ENCODE data around the gene ACACB. TPM values are rescaled to one million over a fixed set of nuclear protein-coding genes. Genes with fewer than 3 reads are reported as not detected.

The ACACB gene
- total and polyA plus RNA-seq, 2 donors from 2014 or later: 13.8 to 56.8 TPM

DNA sequence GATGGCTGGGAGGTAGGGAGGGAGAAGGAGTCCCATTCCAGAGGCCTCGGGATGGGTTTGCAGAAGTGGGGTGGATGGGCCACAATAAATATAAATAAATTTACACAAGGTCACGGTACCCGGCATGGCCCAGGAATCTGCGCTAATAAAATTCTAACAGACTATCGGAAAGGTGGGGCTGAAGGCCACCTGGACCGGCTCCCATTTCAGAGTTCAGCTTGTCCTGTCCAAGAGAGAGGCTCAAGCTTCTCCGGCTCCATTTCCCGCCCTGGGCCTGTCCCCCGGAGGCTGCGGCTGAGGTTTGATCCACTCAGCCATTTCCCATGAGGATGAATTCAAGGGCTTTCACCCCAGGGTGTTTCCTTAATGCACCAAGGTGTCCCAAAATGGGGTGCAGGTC, 162.5 kb downstream of the ACACB start:
- H3K27me3 ChIP-seq (ENCODE audit: control insufficient read depth, insufficient read depth, low read length): no peaks in the 10 kb centered on the region
- H3K27ac ChIP-seq (ENCODE audit: low read depth in 2 of 2, low read length in 2 of 2): no peak overlapping the region
- intact Hi-C loops (cut with DNase I): no loop called here
- TF ChIP-seq, protein P1, sequence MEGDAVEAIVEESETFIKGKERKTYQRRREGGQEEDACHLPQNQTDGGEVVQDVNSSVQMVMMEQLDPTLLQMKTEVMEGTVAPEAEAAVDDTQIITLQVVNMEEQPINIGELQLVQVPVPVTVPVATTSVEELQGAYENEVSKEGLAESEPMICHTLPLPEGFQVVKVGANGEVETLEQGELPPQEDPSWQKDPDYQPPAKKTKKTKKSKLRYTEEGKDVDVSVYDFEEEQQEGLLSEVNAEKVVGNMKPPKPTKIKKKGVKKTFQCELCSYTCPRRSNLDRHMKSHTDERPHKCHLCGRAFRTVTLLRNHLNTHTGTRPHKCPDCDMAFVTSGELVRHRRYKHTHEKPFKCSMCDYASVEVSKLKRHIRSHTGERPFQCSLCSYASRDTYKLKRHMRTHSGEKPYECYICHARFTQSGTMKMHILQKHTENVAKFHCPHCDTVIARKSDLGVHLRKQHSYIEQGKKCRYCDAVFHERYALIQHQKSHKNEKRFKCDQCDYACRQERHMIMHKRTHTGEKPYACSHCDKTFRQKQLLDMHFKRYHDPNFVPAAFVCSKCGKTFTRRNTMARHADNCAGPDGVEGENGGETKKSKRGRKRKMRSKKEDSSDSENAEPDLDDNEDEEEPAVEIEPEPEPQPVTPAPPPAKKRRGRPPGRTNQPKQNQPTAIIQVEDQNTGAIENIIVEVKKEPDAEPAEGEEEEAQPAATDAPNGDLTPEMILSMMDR (IDR thresholded peaks at IDR 0.05; ENCODE audit: borderline replicate concordance, extremely low read depth, insufficient read depth): no peak
- DNase-seq (no peak), FAIRE-seq (no peak)
- H3K4me3 ChIP-seq (ENCODE audit: low read length in 3 of 3): no peak overlapping the region
- H3K36me3 ChIP-seq (ENCODE audit: control insufficient read depth in 2 of 3, insufficient read depth in 3 of 3, low read length in 3 of 3): no peaks in the 10 kb centered on the region
- no peak overlapping the region for H3K9ac ChIP-seq (ENCODE audit: low read length in 3 of 3)
- peaks cover 0 to 7% (median 0%) of the 10 kb centered on the region in 3 donors for H3K4me1 ChIP-seq (ENCODE audit: control insufficient read depth in 2 of 3, insufficient read depth in 2 of 3, low read depth in 1 of 3, low read length in 3 of 3)
- no peaks in the 10 kb centered on the region for H3K9me3 ChIP-seq (ENCODE audit: control insufficient read depth in 2 of 3, insufficient read depth in 1 of 3, low read length in 3 of 3)

DNA sequence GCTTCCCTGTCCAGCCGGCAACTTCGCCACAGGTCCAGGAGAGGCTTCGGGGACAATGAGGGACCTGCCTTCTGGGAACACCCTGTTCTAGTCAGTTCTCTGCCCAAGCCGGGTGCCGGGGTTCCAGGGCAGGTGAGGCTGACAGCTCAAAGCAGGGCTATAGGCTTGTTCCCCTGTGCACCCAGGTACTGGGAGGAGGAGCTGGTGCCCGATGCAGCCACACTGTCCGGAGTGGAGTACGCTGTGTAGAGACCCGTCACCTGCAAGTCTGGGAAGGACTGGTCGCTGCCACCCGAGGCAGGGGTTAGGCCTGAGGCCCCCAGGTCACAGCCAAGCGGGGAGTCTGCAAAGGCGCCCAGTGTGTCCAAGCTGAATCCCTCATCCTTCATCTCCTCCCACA, 163.1 kb downstream of the ACACB start:
- H3K4me3 ChIP-seq (ENCODE audit: low read length in 3 of 3): no peak overlapping the region
- no peaks in the 10 kb centered on the region for H3K36me3 ChIP-seq (ENCODE audit: control insufficient read depth in 2 of 3, insufficient read depth in 3 of 3, low read length in 3 of 3)
- H3K27ac ChIP-seq (ENCODE audit: low read depth in 2 of 2, low read length in 2 of 2): no peak overlapping the region
- no peak overlapping the region for H3K9ac ChIP-seq (ENCODE audit: low read length in 3 of 3)
- intact Hi-C loops (cut with DNase I): no loop called here
- TF ChIP-seq, protein P1 (IDR thresholded peaks at IDR 0.05; ENCODE audit: borderline replicate concordance, extremely low read depth, insufficient read depth): no peak
- FAIRE-seq: no peak
- H3K27me3 ChIP-seq (ENCODE audit: control insufficient read depth, insufficient read depth, low read length): no peaks in the 10 kb centered on the region
- peaks cover 0 to 7% (median 0%) of the 10 kb centered on the region in 3 donors for H3K4me1 ChIP-seq (ENCODE audit: control insufficient read depth in 2 of 3, insufficient read depth in 2 of 3, low read depth in 1 of 3, low read length in 3 of 3)
- DNase-seq: no peak
- H3K9me3 ChIP-seq (ENCODE audit: control insufficient read depth in 2 of 3, insufficient read depth in 1 of 3, low read length in 3 of 3): no peaks in the 10 kb centered on the region

DNA sequence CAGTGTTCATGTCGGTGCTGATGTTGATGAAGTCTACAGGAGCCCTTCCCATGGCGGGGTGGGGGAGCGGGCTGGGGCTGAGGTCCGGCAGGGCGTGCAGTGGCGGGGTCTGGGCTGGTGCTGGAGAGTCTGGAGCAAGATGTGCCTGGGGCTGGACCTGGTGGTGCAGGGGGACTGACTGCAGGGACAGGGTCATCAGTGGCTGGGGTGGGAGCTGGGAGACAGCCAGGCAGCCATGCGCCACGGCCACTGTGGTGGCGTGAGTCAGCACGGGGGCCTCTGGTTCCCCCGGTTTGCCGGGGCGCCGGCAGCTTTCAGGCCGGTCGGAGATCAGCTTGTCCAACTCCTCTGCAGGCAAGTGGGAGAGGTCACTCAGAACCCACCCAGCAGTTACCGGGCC, 165.1 kb downstream of the ACACB start:
- TF ChIP-seq, protein P1 (IDR thresholded peaks at IDR 0.05; ENCODE audit: borderline replicate concordance, extremely low read depth, insufficient read depth): no peak
- FAIRE-seq (no peak), DNase-seq (no peak)
- intact Hi-C loops (cut with DNase I): no loop called here
- H3K36me3 ChIP-seq (ENCODE audit: control insufficient read depth in 2 of 3, insufficient read depth in 3 of 3, low read length in 3 of 3): no peaks in the 10 kb centered on the region
- no peak overlapping the region for H3K4me3 ChIP-seq (ENCODE audit: low read length in 3 of 3)
- H3K27me3 ChIP-seq (ENCODE audit: control insufficient read depth, insufficient read depth, low read length): no peaks in the 10 kb centered on the region
- H3K4me1 ChIP-seq (ENCODE audit: control insufficient read depth in 2 of 3, insufficient read depth in 2 of 3, low read depth in 1 of 3, low read length in 3 of 3): peaks cover 0 to 7% (median 0%) of the 10 kb centered on the region in 3 donors
- H3K9me3 ChIP-seq (ENCODE audit: control insufficient read depth in 2 of 3, insufficient read depth in 1 of 3, low read length in 3 of 3): no peaks in the 10 kb centered on the region
- no peak overlapping the region for H3K27ac ChIP-seq (ENCODE audit: low read depth in 2 of 2, low read length in 2 of 2)
- H3K9ac ChIP-seq (ENCODE audit: low read length in 3 of 3): no peak overlapping the region

DNA sequence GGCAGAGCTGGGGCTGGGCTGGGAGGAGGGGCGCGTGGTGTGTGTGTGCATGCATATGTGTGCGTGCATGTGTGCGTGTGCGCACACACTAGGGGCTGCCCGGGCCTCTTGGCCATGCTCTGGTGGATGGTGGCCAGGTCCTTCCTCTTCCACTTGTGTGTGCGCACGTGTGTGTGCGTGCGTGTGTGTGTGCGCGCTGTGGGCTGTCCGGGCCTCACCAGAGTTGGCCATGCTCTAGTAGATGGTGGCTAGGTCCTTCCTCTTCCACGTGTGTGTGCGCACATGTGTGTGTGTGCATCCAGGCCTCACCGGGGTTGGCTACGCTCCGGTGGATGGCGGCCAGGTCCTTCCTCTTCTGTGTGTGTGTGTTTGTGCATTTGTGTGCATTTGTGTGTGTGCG, 168.0 kb downstream of the ACACB start:
- H3K27me3 ChIP-seq (ENCODE audit: control insufficient read depth, insufficient read depth, low read length): no peaks in the 10 kb centered on the region
- no peaks in the 10 kb centered on the region for H3K9me3 ChIP-seq (ENCODE audit: control insufficient read depth in 2 of 3, insufficient read depth in 1 of 3, low read length in 3 of 3)
- no peak overlapping the region for H3K27ac ChIP-seq (ENCODE audit: low read depth in 2 of 2, low read length in 2 of 2)
- TF ChIP-seq, protein P1 (IDR thresholded peaks at IDR 0.05; ENCODE audit: borderline replicate concordance, extremely low read depth, insufficient read depth): no peak
- no peaks in the 10 kb centered on the region for H3K4me1 ChIP-seq (ENCODE audit: control insufficient read depth in 2 of 3, insufficient read depth in 2 of 3, low read depth in 1 of 3, low read length in 3 of 3)
- no peak overlapping the region for H3K9ac ChIP-seq (ENCODE audit: low read length in 3 of 3)
- intact Hi-C loops (cut with DNase I): no loop called here
- FAIRE-seq (no peak), DNase-seq (no peak)
- no peaks in the 10 kb centered on the region for H3K36me3 ChIP-seq (ENCODE audit: control insufficient read depth in 2 of 3, insufficient read depth in 3 of 3, low read length in 3 of 3)
- no peak overlapping the region for H3K4me3 ChIP-seq (ENCODE audit: low read length in 3 of 3)
